Measurements from ENCODE around the gene PGD. TPM values are rescaled to one million over a fixed set of nuclear protein-coding genes. Genes with fewer than 3 reads are reported as not detected.
"Not testable (repeated sequence)": the region's sequence is repeated elsewhere in the genome, so short reads cannot be mapped to it uniquely, and the experiment has no call there.

Gene PGD
- total RNA-seq, 1 donor from 2014 or later: 213 TPM

DNA sequence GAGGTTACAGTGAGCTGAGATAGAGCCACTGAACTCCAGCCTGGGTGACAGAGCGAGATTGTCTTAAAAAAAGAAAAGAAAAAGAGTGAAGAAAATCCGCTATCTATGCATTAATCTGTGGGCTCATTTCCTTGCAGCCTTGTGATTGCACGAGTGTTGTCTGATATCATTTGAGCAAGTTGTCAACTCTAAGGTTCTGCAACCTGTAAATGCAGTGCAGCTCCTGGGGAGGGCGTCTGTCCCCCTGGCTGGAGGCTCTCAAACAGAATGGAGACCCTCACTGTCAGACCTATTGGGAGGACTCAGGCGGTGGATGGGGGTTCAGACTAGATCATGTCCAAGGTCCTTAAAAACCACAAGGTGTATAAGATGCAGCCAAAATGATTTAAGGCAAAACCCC lies 57.2 kb downstream of the PGD start:
- no peaks in the 10 kb centered on the region for H3K9me3 ChIP-seq
- no peak overlapping the region for H3K27ac ChIP-seq
- TF ChIP-seq, protein P1, sequence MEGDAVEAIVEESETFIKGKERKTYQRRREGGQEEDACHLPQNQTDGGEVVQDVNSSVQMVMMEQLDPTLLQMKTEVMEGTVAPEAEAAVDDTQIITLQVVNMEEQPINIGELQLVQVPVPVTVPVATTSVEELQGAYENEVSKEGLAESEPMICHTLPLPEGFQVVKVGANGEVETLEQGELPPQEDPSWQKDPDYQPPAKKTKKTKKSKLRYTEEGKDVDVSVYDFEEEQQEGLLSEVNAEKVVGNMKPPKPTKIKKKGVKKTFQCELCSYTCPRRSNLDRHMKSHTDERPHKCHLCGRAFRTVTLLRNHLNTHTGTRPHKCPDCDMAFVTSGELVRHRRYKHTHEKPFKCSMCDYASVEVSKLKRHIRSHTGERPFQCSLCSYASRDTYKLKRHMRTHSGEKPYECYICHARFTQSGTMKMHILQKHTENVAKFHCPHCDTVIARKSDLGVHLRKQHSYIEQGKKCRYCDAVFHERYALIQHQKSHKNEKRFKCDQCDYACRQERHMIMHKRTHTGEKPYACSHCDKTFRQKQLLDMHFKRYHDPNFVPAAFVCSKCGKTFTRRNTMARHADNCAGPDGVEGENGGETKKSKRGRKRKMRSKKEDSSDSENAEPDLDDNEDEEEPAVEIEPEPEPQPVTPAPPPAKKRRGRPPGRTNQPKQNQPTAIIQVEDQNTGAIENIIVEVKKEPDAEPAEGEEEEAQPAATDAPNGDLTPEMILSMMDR (IDR thresholded peaks at IDR 0.05): no peak
- ATAC-seq (no peak), DNase-seq (no peak)
- H3K4me3 ChIP-seq: no peak overlapping the region
- intact Hi-C loops (cut with DNase I): no loop called here
- peaks cover 21% of the 10 kb centered on the region for H3K36me3 ChIP-seq
- H3K4me1 ChIP-seq: peaks cover 7% of the 10 kb centered on the region
- H3K27me3 ChIP-seq (ENCODE audit: low read depth): no peaks in the 10 kb centered on the region

GRCh38 chr1:10456661-10457060 lies 57.8 kb downstream of the PGD start:
- no peak for DNase-seq
- TF ChIP-seq, protein P1 (IDR thresholded peaks at IDR 0.05): no peak
- Histone ChIP-seq H3K36me3 (peaks cover 27% of the 10 kb centered on the region), H3K27me3 (ENCODE audit: low read depth) (no peaks in the 10 kb centered on the region), H3K27ac (peak overlapping the region; percentile 0), H3K4me3 (no peak overlapping the region), H3K9me3 (no peaks in the 10 kb centered on the region), H3K4me1 (peaks cover 1% of the 10 kb centered on the region)
- intact Hi-C loops (cut with DNase I): no loop called here
- ATAC-seq: no peak

DNA sequence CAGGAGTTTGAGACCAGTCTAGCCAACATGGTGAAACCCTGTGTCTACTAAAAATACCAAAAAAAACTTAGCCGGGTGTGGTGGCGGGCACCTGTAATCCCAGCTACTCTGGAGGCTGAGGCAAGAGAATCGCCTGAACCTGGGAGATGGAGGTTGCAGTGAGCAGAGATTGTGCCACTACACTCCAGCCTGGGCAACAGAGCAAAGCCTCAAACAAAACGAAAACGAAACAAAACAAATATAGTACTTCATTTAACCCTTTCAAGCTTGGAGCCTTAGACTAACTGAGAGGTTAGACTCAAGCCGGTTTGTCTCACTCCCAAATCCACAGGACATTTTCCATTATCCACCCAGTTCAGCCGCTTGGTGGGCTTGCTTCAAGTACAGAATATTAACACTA lies 58.6 kb downstream of the PGD start:
- not testable (repeated sequence) for H3K4me3 ChIP-seq, DNase-seq, H3K27ac ChIP-seq

GRCh38 chr1:10457875-10458274 lies 59.0 kb downstream of the PGD start:
- intact Hi-C loops (cut with DNase I): no loop called here
- DNase-seq: no peak
- Histone ChIP-seq H3K9me3 (no peaks in the 10 kb centered on the region), H3K4me1 (peaks cover under 1% of the 10 kb centered on the region), H3K36me3 (peaks cover 39% of the 10 kb centered on the region), H3K27me3 (ENCODE audit: low read depth) (no peaks in the 10 kb centered on the region), H3K27ac (no peak overlapping the region), H3K4me3 (no peak overlapping the region)
- TF ChIP-seq, protein P1 (IDR thresholded peaks at IDR 0.05): no peak
- ATAC-seq: no peak

More for the DNA sequence above, 58.6 kb downstream of the PGD start:
- H3K9me3 ChIP-seq; intact Hi-C loops (cut with DNase I); H3K4me1 ChIP-seq; ATAC-seq; H3K27me3 ChIP-seq (ENCODE audit: low read depth): not testable (repeated sequence)
- peaks cover 35% of the 10 kb centered on the region for H3K36me3 ChIP-seq

GRCh38 chr1:10459184-10459583 lies 60.3 kb downstream of the PGD start:
- peaks cover 51% of the 10 kb centered on the region for H3K36me3 ChIP-seq
- H3K4me1 ChIP-seq: peaks cover 5% of the 10 kb centered on the region
- no peaks in the 10 kb centered on the region for H3K27me3 ChIP-seq (ENCODE audit: low read depth)
- ATAC-seq (peak in 1 of 2 donors; percentile 36), DNase-seq (no peak)
- intact Hi-C loops (cut with DNase I): no loop called here
- H3K4me3 ChIP-seq: no peak overlapping the region
- TF ChIP-seq, protein P1 (IDR thresholded peaks at IDR 0.05): no peak
- H3K9me3 ChIP-seq: no peaks in the 10 kb centered on the region
- H3K27ac ChIP-seq: no peak overlapping the region

DNA sequence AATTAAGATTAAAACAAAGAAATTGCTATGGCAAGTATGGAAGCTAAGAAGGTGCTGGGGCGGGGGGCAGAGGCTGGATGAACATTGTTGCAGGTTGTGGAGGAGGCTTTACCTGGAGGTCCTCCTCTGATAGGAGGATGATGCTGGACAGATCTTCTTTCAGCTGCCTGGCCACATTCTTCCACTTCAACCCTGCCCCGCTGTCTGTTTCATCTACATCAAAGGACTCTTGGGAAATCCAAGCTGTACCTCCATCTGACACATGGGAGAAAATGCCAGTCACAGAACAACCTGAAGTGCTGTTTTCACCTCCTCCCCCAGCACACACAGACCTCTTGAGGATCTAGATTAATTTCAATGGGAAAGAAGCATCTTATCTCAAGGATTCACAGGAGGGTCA lies 68.2 kb downstream of the PGD start:
- H3K4me3 ChIP-seq: no peak overlapping the region
- H3K4me1 ChIP-seq: peaks cover 19% of the 10 kb centered on the region
- DNase-seq (no peak), ATAC-seq (no peak)
- intact Hi-C loops (cut with DNase I): no loop called here
- no peak overlapping the region for H3K27ac ChIP-seq
- TF ChIP-seq, protein P1 (IDR thresholded peaks at IDR 0.05): no peak
- no peaks in the 10 kb centered on the region for H3K27me3 ChIP-seq (ENCODE audit: low read depth)
- no peaks in the 10 kb centered on the region for H3K9me3 ChIP-seq
- peaks cover 72% of the 10 kb centered on the region for H3K36me3 ChIP-seq
